ENCODE data around the gene SDHD. TPM values are rescaled to one million over a fixed set of nuclear protein-coding genes. Genes with fewer than 3 reads are reported as not detected.

Gene SDHD
- total and polyA plus RNA-seq, 10 of the 15 experiments (the other 5 are each of a cell fraction or from before 2014, with no cell fraction given), result 114 to 775 (median 187) TPM

GRCh38 chr11:112118176-112118575 is 31.5 kb downstream of the SDHD start (continued):
- TF ChIP-seq ESRRA (IDR thresholded peaks at IDR 0.05; ENCODE audit: low read length), result no peak

GRCh38 chr11:112121981-112122615 is 35.4 kb downstream of the SDHD start:
- CTCF ChIA-PET, result interaction anchor here (2.0 kb wide), 1 partner anchor 9 kb away, joined by 23 read pairs; no protein-coding TSS in a partner anchor
- in situ Hi-C loops (cut with MboI), result no loop called here
- H2AFZ ChIP-seq (ENCODE audit: control insufficient read depth, low read depth, low read length), result no peak overlapping the region
- intact Hi-C loops (cut with micrococcal nuclease; ENCODE audit: unreplicated experiment), result no loop called here
- FAIRE-seq (no peak), ATAC-seq (no peak), DNase-seq (ENCODE audit: low read depth, low spot score) (no peak)
- H3K27ac ChIP-seq (ENCODE audit: control insufficient read depth, insufficient read depth), result no peak overlapping the region
- H3K4me2 ChIP-seq (ENCODE audit: control insufficient read depth, insufficient read depth), result no peak overlapping the region
- H3K9ac ChIP-seq (ENCODE audit: control insufficient read depth, insufficient read depth, low read length), result no peak overlapping the region
- H3K27me3 ChIP-seq (replicated peaks in 1 of 2; ENCODE audit: control insufficient read depth in 2 of 2, insufficient read depth in 2 of 2, low read length in 1 of 2), result no peaks in the 10 kb centered on the region
- RAD21 ChIA-PET (ENCODE audit: unreplicated experiment), result interaction anchor here (0.8 kb wide), 1 partner anchor 157 kb away, joined by 4 read pairs; no protein-coding TSS in a partner anchor
- H3K79me2 ChIP-seq (ENCODE audit: control insufficient read depth, insufficient read depth, low read length), result no peaks in the 10 kb centered on the region
- no peaks in the 10 kb centered on the region for H3K36me3 ChIP-seq (ENCODE audit: control insufficient read depth in 2 of 2, insufficient read depth in 2 of 2, low read length in 1 of 2)
- no peak overlapping the region for H3K4me3 ChIP-seq
- peaks cover 10% of the 10 kb centered on the region for H3K4me1 ChIP-seq (ENCODE audit: control insufficient read depth, insufficient read depth, low read length)
- WGBS (ENCODE audit: insufficient coverage, insufficient replicate concordance, low lambda C conversion rate, missing lambda C conversion rate), result 88% methylated on average over 5 of the region's 5 CpGs
- no TSS peak for BruUV-seq (replicated peaks)
- TF ChIP-seq JUND (IDR thresholded peaks at IDR 0.05; ENCODE audit: low read depth, low read length) (no peak), ATF3 (IDR thresholded peaks at IDR 0.05; ENCODE audit: borderline replicate concordance, extremely low read depth, low read depth, low read length) (no peak), MTA3 (IDR thresholded peaks at IDR 0.05; ENCODE audit: borderline replicate concordance, low read length) (no peak), SUPT20H (IDR thresholded peaks at IDR 0.05; ENCODE audit: borderline replicate concordance, control insufficient read depth, low read depth, low read length) (no peak), CHD2 (IDR thresholded peaks at IDR 0.05; ENCODE audit: borderline replicate concordance, low read depth, low read length) (no peak), RELA (IDR thresholded peaks at IDR 0.05; ENCODE audit: borderline replicate concordance, partially characterized antibody) (no peak), ETV6 (conservative IDR thresholded peaks at IDR 0.05 in 1 of 2, IDR thresholded peaks at IDR 0.05 in 1 of 2; ENCODE audit: borderline replicate concordance in 1 of 2, low read depth in 1 of 2) (no peak), HSF1 (IDR thresholded peaks at IDR 0.05; ENCODE audit: low read depth, low read length) (no peak), NBN (IDR thresholded peaks at IDR 0.05) (no peak), MTA2 (IDR thresholded peaks at IDR 0.05; ENCODE audit: low read depth) (no peak), CREM (IDR thresholded peaks at IDR 0.05; ENCODE audit: low read depth) (no peak), LARP7 (IDR thresholded peaks at IDR 0.05) (no peak), POLR2A (IDR thresholded peaks at IDR 0.05; ENCODE audit: low read depth, low read length) (no peak), ZNF217 (IDR thresholded peaks at IDR 0.05) (no peak), TCF12 (IDR thresholded peaks at IDR 0.05; ENCODE audit: low read depth, low read length) (no peak)
- H4K20me1 ChIP-seq (ENCODE audit: control insufficient read depth, insufficient read depth), result no peaks in the 10 kb centered on the region
- SMC1A ChIA-PET (ENCODE audit: uncharacterized antibody, unreplicated experiment), result interaction anchor here (0.8 to 1.2 kb wide), 5 partner anchors 9 to 192 kb away, joined by 3 to 6 read pairs (median 4); no protein-coding TSS in a partner anchor
- H3K9me3 ChIP-seq (replicated peaks; ENCODE audit: control insufficient read depth, insufficient read depth, low read length), result no peaks in the 10 kb centered on the region; the same call in 2 of the 3 replicates
- POLR2A ChIA-PET, result interaction anchor here (0.6 kb wide), 1 partner anchor 8 kb away, joined by 3 read pairs; no protein-coding TSS in a partner anchor
